Measurements from ENCODE around the gene EHBP1L1. TPM values are rescaled to one million over a fixed set of nuclear protein-coding genes. Genes with fewer than 3 reads are reported as not detected.

The EHBP1L1 gene
- total and polyA plus RNA-seq, 2 of the 8 experiments (the other 6 are each of a cell fraction or from before 2014, with no cell fraction given) = 4.3 to 6.6 TPM

DNA sequence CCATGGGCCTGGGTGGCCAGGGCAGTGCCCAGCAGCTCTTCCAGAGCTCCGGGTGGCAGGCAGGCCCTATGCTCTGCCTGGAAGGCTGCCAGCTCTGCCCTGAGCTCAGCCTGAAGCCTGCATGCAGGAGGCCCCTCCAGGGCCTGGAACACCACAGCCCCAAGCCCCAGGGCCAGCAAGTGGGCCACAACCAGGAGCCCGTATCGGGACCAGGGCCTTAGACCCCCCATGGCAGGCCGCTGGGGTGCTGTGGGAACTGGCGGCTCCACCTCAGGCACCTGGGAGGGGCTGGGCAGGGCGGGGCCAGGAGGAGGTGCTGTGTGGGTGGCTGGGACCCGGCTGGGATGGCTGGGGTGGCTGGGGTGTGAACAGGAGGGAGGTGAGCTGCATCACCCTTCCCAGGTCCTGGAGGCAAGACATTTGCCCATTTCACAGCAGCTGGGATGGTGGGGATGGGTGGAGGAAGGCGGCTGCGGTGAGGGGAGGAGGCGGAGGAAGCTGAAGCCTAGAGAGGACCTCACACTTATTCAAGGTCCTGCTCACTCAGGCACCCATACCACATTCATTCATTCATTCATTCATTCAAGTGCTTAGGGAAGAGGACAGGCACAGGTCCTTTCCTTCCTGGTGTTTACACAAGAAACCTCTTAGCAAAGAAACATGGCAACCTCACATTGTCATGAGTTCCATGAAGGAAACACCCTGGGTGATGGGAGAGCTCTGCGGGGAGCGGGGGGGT, 19.9 kb downstream of the EHBP1L1 start, which contains the start of gene KCNK7:
TSS of gene KCNK7 (minus strand) at position 258 of the 739 bp plus-strand sequence. CDS start at position 230, 28 bp downstream.
- Histone ChIP-seq H3K23ac (ENCODE audit: insufficient read length) (no peak within 1 kb of the TSS), H4K5ac (ENCODE audit: insufficient read length, low read depth, low read length) (no peak within 1 kb of the TSS), H3K9me3 (ENCODE audit: insufficient read depth in 2 of 2, low read depth in 1 of 2, low read length in 1 of 2) (no peaks in the 10 kb centered on the region), H4K8ac (ENCODE audit: extremely low read depth, insufficient read depth, low read length) (no peak within 1 kb of the TSS), H3K4ac (replicated peaks; ENCODE audit: insufficient read length, low read depth, low read length) (no peak within 1 kb of the TSS), H2BK15ac (ENCODE audit: low read length) (no peak within 1 kb of the TSS; the same call in 1 of the 2 replicates), H4K91ac (replicated peaks; ENCODE audit: insufficient read length, low read length) (no peak within 1 kb of the TSS), H4K20me1 (replicated peaks in 1 of 2; ENCODE audit: control insufficient read depth in 1 of 2, insufficient read depth in 2 of 2, low read length in 2 of 2) (peaks cover 0 to 4% of the 10 kb centered on the region in 2 experiments), H3K4me2 (ENCODE audit: insufficient read depth in 1 of 2, low read depth in 2 of 2, low read length in 2 of 2) (no peak within 1 kb of the TSS), H2AFZ (ENCODE audit: low read length) (no peak within 1 kb of the TSS), H3K4me3 (ENCODE audit: extremely low read depth in 1 of 4, insufficient read depth in 2 of 4, low read depth in 3 of 4, low read length in 4 of 4) (no peak within 1 kb of the TSS), H3K56ac (replicated peaks; ENCODE audit: insufficient read length, low read depth, low read length) (no peak within 1 kb of the TSS), H3K36me3 (ENCODE audit: control insufficient read depth in 2 of 4, insufficient read depth in 4 of 4, low read length in 3 of 4) (peaks cover 0 to 10% (median 2%) of the 10 kb centered on the region in 4 experiments; a peak in 3 of 8 replicates), H3K18ac (ENCODE audit: extremely low read depth, low read length) (no peak within 1 kb of the TSS), H2BK12ac (ENCODE audit: low read depth, low read length) (no peak within 1 kb of the TSS), H2BK120ac (replicated peaks; ENCODE audit: low read depth, low read length) (no peak within 1 kb of the TSS), H2BK20ac (ENCODE audit: low read length) (no peak within 1 kb of the TSS), H3K14ac (ENCODE audit: insufficient read length) (no peak within 1 kb of the TSS), H3K27ac (ENCODE audit: low read depth, low read length) (no peak within 1 kb of the TSS), H3K23me2 (ENCODE audit: low read depth, low read length) (peaks cover 9% of the 10 kb centered on the region; the same call in 1 of the 2 replicates), H3K9ac (replicated peaks in 1 of 4; ENCODE audit: extremely low read depth in 1 of 4, low read depth in 3 of 4, low read length in 3 of 4) (no peak within 1 kb of the TSS), H3K27me3 (replicated peaks in 1 of 4; ENCODE audit: control insufficient read depth in 3 of 4, extremely low read depth in 1 of 4, insufficient read depth in 3 of 4, low read length in 3 of 4) (peaks cover 8 to 21% (median 17%) of the 10 kb centered on the region in 4 experiments), H2BK5ac (ENCODE audit: low read depth, low read length) (no peak within 1 kb of the TSS), H3K79me2 (ENCODE audit: control insufficient read depth in 1 of 2, insufficient read depth in 2 of 2, low read length in 2 of 2) (no peaks in the 10 kb centered on the region), H3K4me1 (replicated peaks in 1 of 4; ENCODE audit: control insufficient read depth in 3 of 4, insufficient read depth in 4 of 4, low read length in 3 of 4) (peaks cover 3 to 10% (median 8%) of the 10 kb centered on the region in 4 experiments), H3K79me1 (ENCODE audit: low read depth, low read length) (no peaks in the 10 kb centered on the region), H2AK5ac (ENCODE audit: low read depth, low read length) (no peak within 1 kb of the TSS)
- POLR2A ChIA-PET (ENCODE audit: partially characterized antibody) = interaction anchor here (1.0 to 6.8 kb wide), 9 partner anchors 10 to 96 kb away, joined by 3 to 41 read pairs (median 4); partner anchors contain the start of genes FAM89B, MAP3K11 and PCNX3
- no peak for FAIRE-seq
- DNase-seq (ENCODE audit: low read depth in 1 of 2, low spot score in 2 of 2) = no peak
- CTCF ChIA-PET (ENCODE audit: partially characterized antibody) = interaction anchor here (0.5 to 12.3 kb wide), 12 partner anchors 9 to 314 kb away, joined by 3 to 227 read pairs (median 4); partner anchors contain the start of genes EHBP1L1, FAM89B and LTBP3
- WGBS, 2 experiments (ENCODE audit: extremely low coverage in 1 of 2, insufficient coverage in 1 of 2, insufficient read length in 1 of 2, insufficient replicate concordance in 2 of 2, low coverage in 1 of 2, low lambda C conversion rate in 2 of 2, missing lambda C conversion rate in 1 of 2) = 91% methylated on average over 12 of the region's 12 CpGs; no CpG with 5 or more reads in 1 of the 2 experiments
- TF ChIP-seq BCL11A (IDR thresholded peaks at IDR 0.05; ENCODE audit: low read depth in 2 of 2, low read length in 2 of 2) (no peak), CBX8 (IDR thresholded peaks at IDR 0.05; ENCODE audit: borderline replicate concordance, low read depth, low read length) (no peak), TBP (IDR thresholded peaks at IDR 0.05; ENCODE audit: low read depth, low read length) (no peak), TEAD4 (IDR thresholded peaks at IDR 0.05; ENCODE audit: low read depth, low read length) (no peak), CREB1 (IDR thresholded peaks at IDR 0.05) (no peak), SUZ12 (IDR thresholded peaks at IDR 0.05; ENCODE audit: low read length) (no peak), CHD2 (IDR thresholded peaks at IDR 0.05; ENCODE audit: low read length) (no peak), SAP30 (IDR thresholded peaks at IDR 0.05; ENCODE audit: insufficient read depth, insufficient replicate concordance, low read length) (no peak), FOSL1 (IDR thresholded peaks at IDR 0.05; ENCODE audit: insufficient read depth, low read depth, low read length) (no peak), RFX5 (IDR thresholded peaks at IDR 0.05; ENCODE audit: borderline replicate concordance, low read depth, low read length) (no peak), HDAC6 (IDR thresholded peaks at IDR 0.05; ENCODE audit: low read depth, low read length) (no peak), KDM4A (IDR thresholded peaks at IDR 0.05; ENCODE audit: low read depth, low read length, severe bottlenecking) (no peak)
- TF ChIP-seq, protein P1, sequence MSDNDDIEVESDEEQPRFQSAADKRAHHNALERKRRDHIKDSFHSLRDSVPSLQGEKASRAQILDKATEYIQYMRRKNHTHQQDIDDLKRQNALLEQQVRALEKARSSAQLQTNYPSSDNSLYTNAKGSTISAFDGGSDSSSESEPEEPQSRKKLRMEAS (IDR thresholded peaks at IDR 0.05) = no peak
